Measurements from ENCODE around the gene DPEP2.

DNA sequence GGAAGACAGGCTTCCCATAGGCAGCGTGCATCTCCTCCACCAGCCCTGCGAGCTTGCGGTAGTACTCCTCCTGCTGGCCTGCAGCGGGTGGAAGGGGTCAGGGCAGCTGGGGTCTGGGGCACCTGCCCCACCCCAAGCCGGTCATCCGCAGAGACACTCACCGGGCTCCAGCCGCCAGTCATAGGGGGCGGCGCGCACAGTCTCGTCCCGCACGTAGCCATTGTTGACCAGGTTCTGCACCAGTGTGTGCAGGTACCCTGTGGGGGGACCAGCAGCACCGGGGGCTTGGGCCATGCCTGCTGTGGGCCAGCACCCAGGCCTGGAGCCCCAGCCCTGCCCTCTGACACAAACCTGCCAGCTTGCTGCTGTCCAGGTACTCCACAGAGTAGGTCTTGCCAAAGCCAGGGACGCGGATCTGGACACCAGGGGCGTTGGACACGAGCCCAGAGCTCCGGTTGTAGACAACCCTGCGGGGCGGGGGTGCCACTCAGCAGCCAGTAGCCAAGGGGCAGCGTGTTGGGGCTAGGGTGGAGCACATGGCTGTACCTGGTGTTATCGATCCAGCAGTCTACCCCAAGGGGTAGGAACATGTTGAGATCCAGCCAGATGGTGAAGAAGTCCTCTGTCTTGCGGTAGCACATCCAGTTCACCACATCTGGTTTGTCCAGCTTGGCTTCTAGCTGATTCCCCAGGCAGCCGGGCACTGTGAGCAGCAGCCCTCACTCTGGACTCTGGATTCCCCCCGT, 56.6 kb downstream of the DPEP2 start:
- TF ChIP-seq RFX5 (IDR thresholded peaks at IDR 0.05; ENCODE audit: low read depth, low read length) (no peak), RAD21 (IDR thresholded peaks at IDR 0.05; ENCODE audit: low read length) (no peak), POLR2A (IDR thresholded peaks at IDR 0.05; ENCODE audit: low read depth, low read length) (no peak), MAFK (IDR thresholded peaks at IDR 0.05; ENCODE audit: low read depth, low read length) (no peak), MXI1 (IDR thresholded peaks at IDR 0.05; ENCODE audit: borderline replicate concordance, low read depth, low read length) (no peak), FOS (IDR thresholded peaks at IDR 0.05; ENCODE audit: low read depth, low read length) (no peak), CEBPB (IDR thresholded peaks at IDR 0.05; ENCODE audit: low read depth, low read length) (no peak)
- TF ChIP-seq, protein P1, sequence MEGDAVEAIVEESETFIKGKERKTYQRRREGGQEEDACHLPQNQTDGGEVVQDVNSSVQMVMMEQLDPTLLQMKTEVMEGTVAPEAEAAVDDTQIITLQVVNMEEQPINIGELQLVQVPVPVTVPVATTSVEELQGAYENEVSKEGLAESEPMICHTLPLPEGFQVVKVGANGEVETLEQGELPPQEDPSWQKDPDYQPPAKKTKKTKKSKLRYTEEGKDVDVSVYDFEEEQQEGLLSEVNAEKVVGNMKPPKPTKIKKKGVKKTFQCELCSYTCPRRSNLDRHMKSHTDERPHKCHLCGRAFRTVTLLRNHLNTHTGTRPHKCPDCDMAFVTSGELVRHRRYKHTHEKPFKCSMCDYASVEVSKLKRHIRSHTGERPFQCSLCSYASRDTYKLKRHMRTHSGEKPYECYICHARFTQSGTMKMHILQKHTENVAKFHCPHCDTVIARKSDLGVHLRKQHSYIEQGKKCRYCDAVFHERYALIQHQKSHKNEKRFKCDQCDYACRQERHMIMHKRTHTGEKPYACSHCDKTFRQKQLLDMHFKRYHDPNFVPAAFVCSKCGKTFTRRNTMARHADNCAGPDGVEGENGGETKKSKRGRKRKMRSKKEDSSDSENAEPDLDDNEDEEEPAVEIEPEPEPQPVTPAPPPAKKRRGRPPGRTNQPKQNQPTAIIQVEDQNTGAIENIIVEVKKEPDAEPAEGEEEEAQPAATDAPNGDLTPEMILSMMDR (conservative IDR thresholded peaks at IDR 0.05; ENCODE audit: low read depth, low read length): no peak

Measured in IMR-90 (cell line).